H1 (cell line): ENCODE results near the gene FGF11. TPM values are rescaled to one million over a fixed set of nuclear protein-coding genes. Genes with fewer than 3 reads are reported as not detected.

Source experiments
- CTCF ChIA-PET: fragments of 300-600 bp; sonication (Branson Sonifier 250); formaldehyde crosslinking; loops from one replicate; lab custom pipeline; 2021; ENCODE audit not compliant: partially characterized antibody; lab: Charles Lee
- POLR2A ChIA-PET: fragments of 300-600 bp; sonication (Branson Sonifier 250); formaldehyde crosslinking; loops from one replicate; lab custom pipeline; 2021; ENCODE audit warnings: inconsistent platforms; ENCODE audit not compliant: partially characterized antibody; lab: Charles Lee
- DNase-seq, 2 experiments: peaks; one replicate each; pipeline versions ENCODE4 v3.0.0 to v3.0.0-alpha.2; 2010 to 2022; ENCODE audit warnings: low spot score in 2 of 2, low read depth in 1 of 2, mixed read lengths in 1 of 2
- FAIRE-seq: peaks from 2 replicates; lab custom pipeline; 2011; peaks lifted over from hg19 to GRCh38; lab: Jason Lieb, UNC
- H2AFZ ChIP-seq: 2 replicates; pipeline ENCODE4 v1.8.1; 2012; ENCODE audit warnings: low read length, inconsistent platforms
- H2AK5ac ChIP-seq: 2 replicates; pipeline ENCODE4 v1.6.1; 2013; ENCODE audit warnings: low read depth, low read length
- H2BK120ac ChIP-seq: replicated peaks from 2 replicates; pipeline ENCODE3; 2013; ENCODE audit warnings: low read depth, low read length, inconsistent platforms
- H2BK12ac ChIP-seq: 2 replicates; pipeline ENCODE4 v1.6.1; 2013; ENCODE audit warnings: low read depth, low read length
- H2BK15ac ChIP-seq: 2 replicates; pipeline ENCODE4 v1.6.1; 2013; ENCODE audit warnings: low read length
- H2BK20ac ChIP-seq: 2 replicates; pipeline ENCODE4 v1.6.1; 2013; ENCODE audit warnings: low read length
- H2BK5ac ChIP-seq: 2 replicates; pipeline ENCODE4 v1.6.1; 2013; ENCODE audit warnings: low read depth, low read length
- H3K14ac ChIP-seq: 2 replicates; pipeline ENCODE4 v1.6.1; 2013; ENCODE audit warnings: inconsistent platforms; ENCODE audit not compliant: insufficient read length
- H3K18ac ChIP-seq: 2 replicates; pipeline ENCODE4 v1.6.1; 2013; ENCODE audit warnings: low read length; ENCODE audit errors: extremely low read depth
- H3K23ac ChIP-seq: 2 replicates; pipeline ENCODE4 v1.6.1; 2013; ENCODE audit warnings: inconsistent platforms; ENCODE audit not compliant: insufficient read length
- H3K23me2 ChIP-seq: 2 replicates; pipeline ENCODE4 v1.6.1; 2013; ENCODE audit warnings: low read depth, low read length
- H3K27ac ChIP-seq: 2 replicates; pipeline ENCODE4 v1.6.1; 2011; ENCODE audit warnings: low read depth, low read length, inconsistent platforms
- H3K27me3 ChIP-seq, 4 experiments: replicated peaks in 1 of 4; 1 replicate in 1 of 4; 2 replicates in 3 of 4; pipeline versions ENCODE4 v1.6.1 to v1.8.1; 2011 to 2013; ENCODE audit warnings: low read length in 3 of 4, mild to moderate bottlenecking in 3 of 4, inconsistent platforms in 2 of 4, mixed read lengths in 2 of 4, moderate library complexity in 1 of 4; ENCODE audit not compliant: control insufficient read depth in 3 of 4, insufficient read depth in 3 of 4; ENCODE audit errors: extremely low read depth in 1 of 4
- H3K36me3 ChIP-seq, 4 experiments: 2 replicates each; pipeline versions ENCODE4 v1.6.1 to v1.8.1; 2011 to 2013; ENCODE audit warnings: mild to moderate bottlenecking in 4 of 4, low read length in 3 of 4, moderate library complexity in 2 of 4, control low read depth in 1 of 4, inconsistent platforms in 1 of 4; ENCODE audit not compliant: insufficient read depth in 4 of 4, control insufficient read depth in 2 of 4
- H3K4ac ChIP-seq: replicated peaks from 2 replicates; pipeline ENCODE3; 2013; ENCODE audit warnings: low read length, low read depth, mixed read lengths, inconsistent platforms; ENCODE audit not compliant: insufficient read length
- H3K4me1 ChIP-seq, 4 experiments: replicated peaks in 1 of 4; 1 replicate in 1 of 4; 2 replicates in 3 of 4; pipeline versions ENCODE4 v1.6.1 to v1.8.1; 2011 to 2013; ENCODE audit warnings: low read length in 3 of 4, inconsistent platforms in 2 of 4, mixed read lengths in 1 of 4; ENCODE audit not compliant: insufficient read depth in 4 of 4, control insufficient read depth in 3 of 4
- H3K4me2 ChIP-seq, 2 experiments: 2 replicates each; pipeline versions ENCODE4 v1.6.1 to v1.8.1; 2011 to 2013; ENCODE audit warnings: low read depth in 2 of 2, low read length in 2 of 2, control low read depth in 1 of 2, inconsistent platforms in 1 of 2, mild to moderate bottlenecking in 1 of 2; ENCODE audit not compliant: insufficient read depth in 1 of 2
- H3K4me3 ChIP-seq, 4 experiments: fragments of 200-600, 300-600 bp in 1 of 4; sonication (generic), shearing (Covaris generic), sonication (Bioruptor Twin) in 1 of 4; 2 replicates each; pipeline versions ENCODE4 v1.5.1 to v1.8.1; 2011 to 2016; ENCODE audit warnings: low read length in 4 of 4, low read depth in 3 of 4, control low read depth in 2 of 4, inconsistent platforms in 2 of 4, mild to moderate bottlenecking in 2 of 4, mixed read lengths in 1 of 4, moderate library complexity in 1 of 4; ENCODE audit not compliant: insufficient read depth in 2 of 4; ENCODE audit errors: extremely low read depth in 1 of 4
- H3K56ac ChIP-seq: replicated peaks from 2 replicates; pipeline ENCODE3; 2013; ENCODE audit warnings: low read depth, mild to moderate bottlenecking, mixed read lengths, low read length, inconsistent platforms; ENCODE audit not compliant: insufficient read length
- H3K79me1 ChIP-seq: 2 replicates; pipeline ENCODE4 v1.6.1; 2013; ENCODE audit warnings: low read depth, low read length, control low read depth
- H3K79me2 ChIP-seq, 2 experiments: 2 replicates each; pipeline versions ENCODE4 v1.6.1 to v1.8.1; 2012 to 2013; ENCODE audit warnings: low read length in 2 of 2, mild to moderate bottlenecking in 2 of 2, inconsistent platforms in 1 of 2; ENCODE audit not compliant: insufficient read depth in 2 of 2, control insufficient read depth in 1 of 2
- H3K9ac ChIP-seq, 4 experiments: replicated peaks in 1 of 4; 1 replicate in 1 of 4; 2 replicates in 3 of 4; pipeline versions ENCODE4 v1.6.1 to v1.8.1; 2011 to 2013; ENCODE audit warnings: low read depth in 3 of 4, low read length in 3 of 4, control low read depth in 2 of 4, mild to moderate bottlenecking in 2 of 4, moderate library complexity in 2 of 4, inconsistent platforms in 1 of 4; ENCODE audit errors: extremely low read depth in 1 of 4
- H3K9me3 ChIP-seq, 2 experiments: 2 replicates each; pipeline versions ENCODE4 v1.6.1 to v1.8.1; 2012 to 2013; ENCODE audit warnings: mild to moderate bottlenecking in 2 of 2, moderate library complexity in 2 of 2, control low read depth in 1 of 2, inconsistent platforms in 1 of 2, low read depth in 1 of 2, low read length in 1 of 2, mixed read lengths in 1 of 2; ENCODE audit not compliant: insufficient read depth in 2 of 2
- H4K20me1 ChIP-seq, 2 experiments: replicated peaks in 1 of 2; 2 replicates each; pipeline versions ENCODE3 to v1.8.1; 2011 to 2013; ENCODE audit warnings: inconsistent platforms in 2 of 2, low read length in 2 of 2, mild to moderate bottlenecking in 1 of 2; ENCODE audit not compliant: insufficient read depth in 2 of 2, control insufficient read depth in 1 of 2
- H4K5ac ChIP-seq: 2 replicates; pipeline ENCODE4 v1.6.1; 2013; ENCODE audit warnings: low read length, low read depth, mixed read lengths, inconsistent platforms; ENCODE audit not compliant: insufficient read length
- H4K8ac ChIP-seq: 2 replicates; pipeline ENCODE4 v1.8.0; 2013; ENCODE audit warnings: mild to moderate bottlenecking, moderate library complexity, low read length, inconsistent platforms; ENCODE audit not compliant: insufficient read depth; ENCODE audit errors: extremely low read depth
- H4K91ac ChIP-seq: replicated peaks from 2 replicates; pipeline ENCODE3; 2013; ENCODE audit warnings: low read length, mixed read lengths, inconsistent platforms; ENCODE audit not compliant: insufficient read length
- CTBP2 ChIP-seq: IDR thresholded peaks from 2 replicates; pipeline ENCODE4 v1.7.0; 2011; ENCODE audit warnings: borderline replicate concordance, mild to moderate bottlenecking, moderate library complexity, mixed read lengths, low read length; ENCODE audit not compliant: insufficient read depth, insufficient read length
- EZH2 ChIP-seq: fragments of 200-600 bp; sonication (generic); IDR thresholded peaks from 2 replicates; pipeline ENCODE4 v1.7.1; 2012; ENCODE audit warnings: low read depth, mild to moderate bottlenecking, moderate library complexity, low read length, inconsistent platforms; ENCODE audit not compliant: severe bottlenecking
- HDAC2 ChIP-seq, 2 experiments: fragments of 300-600 bp in 1 of 2; sonication (generic) in 1 of 2; IDR thresholded peaks; 2 replicates each; pipeline ENCODE4 v1.6.1; 2011 to 2012; ENCODE audit warnings: low read depth in 2 of 2, low read length in 2 of 2, mild to moderate bottlenecking in 2 of 2, moderate library complexity in 2 of 2, borderline replicate concordance in 1 of 2, inconsistent platforms in 1 of 2
- JUN ChIP-seq: IDR thresholded peaks from 2 replicates; pipeline ENCODE4 v1.6.1; 2011; ENCODE audit warnings: low read depth, mild to moderate bottlenecking, improper control_type of control experiment, low read length
- PHF8 ChIP-seq: fragments of 200-600 bp; sonication (generic); conservative IDR thresholded peaks from 2 replicates; pipeline ENCODE4 v1.7.1; 2012; ENCODE audit warnings: low read depth, mild to moderate bottlenecking, inconsistent platforms, low read length, moderate library complexity
- POLR2AphosphoS5 ChIP-seq: IDR thresholded peaks from 2 replicates; pipeline ENCODE4 v1.6.1; 2011; ENCODE audit warnings: low read depth, low read length
- RFX5 ChIP-seq: IDR thresholded peaks from 2 replicates; pipeline ENCODE4 v1.6.1; 2011; ENCODE audit warnings: low read depth, low read length, improper control_type of control experiment, borderline replicate concordance
- SAP30 ChIP-seq: fragments of 300-600 bp; sonication (generic); IDR thresholded peaks from 2 replicates; pipeline ENCODE4 v1.7.1; 2012; ENCODE audit warnings: low read length, moderate library complexity, mild to moderate bottlenecking, inconsistent platforms; ENCODE audit not compliant: insufficient read depth, insufficient replicate concordance
- SIX5 ChIP-seq: IDR thresholded peaks from 2 replicates; pipeline ENCODE4 v1.6.1; 2011; ENCODE audit warnings: mild to moderate bottlenecking, low read depth, low read length
- TAF1 ChIP-seq: IDR thresholded peaks from 2 replicates; pipeline ENCODE4 v1.6.1; 2011; ENCODE audit warnings: mild to moderate bottlenecking, low read depth, low read length
- TAF7 ChIP-seq: optimal IDR thresholded peaks from 2 replicates; pipeline ENCODE3; 2011; ENCODE audit warnings: low read depth, mild to moderate bottlenecking, inconsistent platforms, low read length, moderate library complexity, borderline replicate concordance
- TCF12 ChIP-seq: IDR thresholded peaks from 2 replicates; pipeline ENCODE4 v1.6.1; 2011; ENCODE audit warnings: low read depth, mild to moderate bottlenecking, low read length
- WGBS, 2 experiments: shearing (Covaris generic) in 1 of 2; methylation state at CpG; one replicate each; pipeline versions ENCODE4 v1.1.6 to v1.1.7; 2013 to 2015; ENCODE audit warnings: low lambda C conversion rate in 2 of 2, mixed read lengths in 2 of 2, inconsistent platforms in 1 of 2, low coverage in 1 of 2, missing lambda C conversion rate in 1 of 2; ENCODE audit not compliant: insufficient replicate concordance in 2 of 2, insufficient coverage in 1 of 2, insufficient read length in 1 of 2; ENCODE audit errors: extremely low coverage in 1 of 2, missing lambda C conversion rate in 1 of 2; 5-methylcytosine and 5-hydroxymethylcytosine counted together
- polyA plus RNA-seq, 7 experiments: library from polyadenylated mRNA; depleted of rRNA in 3 of 7; stranded (reverse) in 5 of 7; unstranded in 2 of 7; fragments of >200 nt in 5 of 7; fragments of 200-250 nt in 2 of 7; gene quantifications; 1 replicate in 5 of 7; 2 replicates in 1 of 7; 4 replicates in 1 of 7; pipeline versions ENCODE4 v1.2.1 to v1.2.3, GENCODE V29; 2011 to 2013; ENCODE audit warnings: missing spikeins in 2 of 7, mixed read lengths in 2 of 7
- total RNA-seq: library from RNA; stranded (reverse); fragmentation: NEBNext Ultra II Directional; extraction: Animal tissue kit (Norgen Biotek cat#: 25700); gene quantifications from 2 replicates; pipeline ENCODE4 v1.2.1, GENCODE V29; 2021

The FGF11 gene
- total and polyA plus RNA-seq, 2 of the 8 experiments (the other 6 are each of a cell fraction or from before 2014, with no cell fraction given): 11.8 to 26.1 TPM

DNA sequence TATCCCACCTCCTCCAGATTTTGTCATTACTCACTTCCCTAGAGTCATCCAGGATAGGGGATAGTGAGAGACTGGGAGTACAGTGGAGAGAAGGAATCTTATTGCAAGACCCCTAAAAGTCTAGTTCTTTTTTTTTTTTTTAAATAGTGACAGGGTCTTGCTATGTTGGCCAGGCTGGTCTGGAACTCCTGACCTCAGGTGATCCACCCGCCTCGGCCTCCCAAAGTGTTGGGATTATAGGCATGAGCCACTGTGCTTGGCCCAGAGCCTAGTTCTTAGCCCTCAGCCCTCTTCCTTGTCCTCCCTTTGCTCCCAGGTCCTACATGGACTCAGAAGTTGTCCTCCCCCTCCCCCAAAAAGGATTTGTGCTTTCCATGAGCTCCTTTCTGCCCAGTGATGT lies 2.8 kb downstream of the FGF11 start:
- CTCF ChIA-PET: interaction anchor here (0.6 to 5.4 kb wide), 11 partner anchors 9 to 129 kb away, joined by 3 to 26 read pairs (median 4); partner anchors contain the start of genes NEURL4, NLGN2, TMEM95 and ZBTB4
- TF ChIP-seq RFX5 (no peak), PHF8 (no peak), POLR2AphosphoS5 (no peak), SIX5 (no peak), TAF7 (no peak), EZH2 (no peak), TAF1 (no peak), SAP30 (no peak), JUN (no peak), HDAC2 (IDR thresholded peaks at IDR 0.05; ENCODE audit: borderline replicate concordance in 1 of 2, low read depth in 2 of 2, low read length in 2 of 2) (no peak), TCF12 (no peak), CTBP2 (no peak)

More for the DNA sequence above, 2.8 kb downstream of the FGF11 start:
- Histone ChIP-seq H3K9ac (no peak overlapping the region), H3K27me3 (peaks cover 2 to 18% (median 15%) of the 10 kb centered on the region in 4 experiments), H3K4me3 (no peak overlapping the region), H3K23ac (no peak overlapping the region), H3K18ac (no peak overlapping the region), H3K36me3 (no peaks in the 10 kb centered on the region), H2BK120ac (no peak overlapping the region), H3K79me2 (no peaks in the 10 kb centered on the region), H2BK5ac (no peak overlapping the region), H3K79me1 (no peaks in the 10 kb centered on the region), H3K14ac (no peak overlapping the region), H4K91ac (no peak overlapping the region), H4K20me1 (no peaks in the 10 kb centered on the region), H3K23me2 (peaks cover 26% of the 10 kb centered on the region; the same call in 1 of the 2 replicates), H3K4me2 (peak overlapping the region in 1 of 2 experiments; percentile 91; a peak in 1 of 4 replicates), H2BK20ac (no peak overlapping the region), H3K9me3 (no peaks in the 10 kb centered on the region), H2BK15ac (peak overlapping the region; percentile 97; the same call in 1 of the 2 replicates), H4K8ac (no peak overlapping the region), H3K56ac (no peak overlapping the region), H2BK12ac (peak overlapping the region; percentile 60; the same call in 1 of the 2 replicates), H4K5ac (no peak overlapping the region), H2AFZ (no peak overlapping the region), H2AK5ac (no peak overlapping the region), H3K27ac (no peak overlapping the region), H3K4ac (no peak overlapping the region), H3K4me1 (peaks cover 3 to 27% (median 18%) of the 10 kb centered on the region in 4 experiments)
- DNase-seq: no peak
- POLR2A ChIA-PET: interaction anchor here (0.9 to 15.5 kb wide), 10 partner anchors 11 to 245 kb away, joined by 3 to 339 read pairs (median 4); partner anchors contain the start of genes POLR2A, SLC35G6, TMEM256 and TP53
- 95% methylated on average over 2 of the region's 2 CpGs; no CpG with 5 or more reads in 1 of the 2 experiments for WGBS, 2 experiments
- no peak for FAIRE-seq
